ENCODE results near the gene CCND2.

DNA sequence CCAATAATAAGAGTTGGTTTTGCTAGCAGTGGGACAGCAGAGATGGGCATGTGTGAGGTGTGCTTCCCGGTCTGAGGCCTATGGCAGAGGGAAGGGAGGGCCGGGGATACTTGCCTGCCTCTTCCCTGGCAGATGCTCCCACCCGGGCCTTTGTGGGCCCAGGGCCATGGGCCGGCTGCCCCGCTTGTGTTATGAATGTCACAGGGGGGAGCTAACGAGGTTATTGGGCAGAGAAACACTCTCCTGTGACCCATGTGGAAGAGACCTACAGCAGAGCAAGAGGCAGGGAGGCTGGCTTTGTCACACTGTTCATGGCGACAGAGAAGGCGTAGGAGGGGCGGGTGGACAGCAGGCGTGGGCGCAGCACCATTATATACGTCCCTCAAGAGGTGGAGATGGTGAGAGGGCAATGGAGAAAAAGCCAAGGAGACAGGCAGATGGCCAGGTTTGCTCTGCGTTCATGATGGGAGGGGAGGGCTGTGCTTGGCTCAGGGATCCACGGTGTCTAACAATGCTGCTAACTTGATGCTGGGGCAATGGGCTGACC is 13.3 kb downstream of the CCND2 start:
- TF ChIP-seq CEBPB (IDR thresholded peaks at IDR 0.05) (no peak), NFIC (IDR thresholded peaks at IDR 0.05) (no peak), RAD21 (IDR thresholded peaks at IDR 0.05; ENCODE audit: low read depth) (no peak), EP300 (IDR thresholded peaks at IDR 0.05; ENCODE audit: borderline replicate concordance) (no peak)
- TF ChIP-seq, protein P1, sequence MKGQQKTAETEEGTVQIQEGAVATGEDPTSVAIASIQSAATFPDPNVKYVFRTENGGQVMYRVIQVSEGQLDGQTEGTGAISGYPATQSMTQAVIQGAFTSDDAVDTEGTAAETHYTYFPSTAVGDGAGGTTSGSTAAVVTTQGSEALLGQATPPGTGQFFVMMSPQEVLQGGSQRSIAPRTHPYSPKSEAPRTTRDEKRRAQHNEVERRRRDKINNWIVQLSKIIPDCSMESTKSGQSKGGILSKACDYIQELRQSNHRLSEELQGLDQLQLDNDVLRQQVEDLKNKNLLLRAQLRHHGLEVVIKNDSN (IDR thresholded peaks at IDR 0.05), result no peak
- TF ChIP-seq, protein P2, sequence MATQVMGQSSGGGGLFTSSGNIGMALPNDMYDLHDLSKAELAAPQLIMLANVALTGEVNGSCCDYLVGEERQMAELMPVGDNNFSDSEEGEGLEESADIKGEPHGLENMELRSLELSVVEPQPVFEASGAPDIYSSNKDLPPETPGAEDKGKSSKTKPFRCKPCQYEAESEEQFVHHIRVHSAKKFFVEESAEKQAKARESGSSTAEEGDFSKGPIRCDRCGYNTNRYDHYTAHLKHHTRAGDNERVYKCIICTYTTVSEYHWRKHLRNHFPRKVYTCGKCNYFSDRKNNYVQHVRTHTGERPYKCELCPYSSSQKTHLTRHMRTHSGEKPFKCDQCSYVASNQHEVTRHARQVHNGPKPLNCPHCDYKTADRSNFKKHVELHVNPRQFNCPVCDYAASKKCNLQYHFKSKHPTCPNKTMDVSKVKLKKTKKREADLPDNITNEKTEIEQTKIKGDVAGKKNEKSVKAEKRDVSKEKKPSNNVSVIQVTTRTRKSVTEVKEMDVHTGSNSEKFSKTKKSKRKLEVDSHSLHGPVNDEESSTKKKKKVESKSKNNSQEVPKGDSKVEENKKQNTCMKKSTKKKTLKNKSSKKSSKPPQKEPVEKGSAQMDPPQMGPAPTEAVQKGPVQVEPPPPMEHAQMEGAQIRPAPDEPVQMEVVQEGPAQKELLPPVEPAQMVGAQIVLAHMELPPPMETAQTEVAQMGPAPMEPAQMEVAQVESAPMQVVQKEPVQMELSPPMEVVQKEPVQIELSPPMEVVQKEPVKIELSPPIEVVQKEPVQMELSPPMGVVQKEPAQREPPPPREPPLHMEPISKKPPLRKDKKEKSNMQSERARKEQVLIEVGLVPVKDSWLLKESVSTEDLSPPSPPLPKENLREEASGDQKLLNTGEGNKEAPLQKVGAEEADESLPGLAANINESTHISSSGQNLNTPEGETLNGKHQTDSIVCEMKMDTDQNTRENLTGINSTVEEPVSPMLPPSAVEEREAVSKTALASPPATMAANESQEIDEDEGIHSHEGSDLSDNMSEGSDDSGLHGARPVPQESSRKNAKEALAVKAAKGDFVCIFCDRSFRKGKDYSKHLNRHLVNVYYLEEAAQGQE (IDR thresholded peaks at IDR 0.05; ENCODE audit: low read depth), result no peak

Data from Ishikawa (cell line).